A673 (cell line): ENCODE results near the gene SMIM20.

Experiments
- EZH2 ChIP-seq: fragments of 200-600 bp; sonication (generic); IDR thresholded peaks from 2 replicates; pipeline ENCODE4 v1.6.1; 2017; ENCODE audit warnings: borderline replicate concordance, low read depth, mild to moderate bottlenecking, mixed read lengths, antibody characterized with exemption, low read length; ENCODE audit not compliant: poor library complexity, severe bottlenecking
- TF ChIP-seq, protein P1 (sequence below): fragments of 300-800, 200-600 bp; sonication (generic); conservative IDR thresholded peaks from 2 replicates; pipeline ENCODE4 v1.5.1; 2017; ENCODE audit warnings: low read depth, mild to moderate bottlenecking, antibody characterized with exemption, low read length, moderate library complexity, mixed read lengths

- TF ChIP-seq, protein P1, sequence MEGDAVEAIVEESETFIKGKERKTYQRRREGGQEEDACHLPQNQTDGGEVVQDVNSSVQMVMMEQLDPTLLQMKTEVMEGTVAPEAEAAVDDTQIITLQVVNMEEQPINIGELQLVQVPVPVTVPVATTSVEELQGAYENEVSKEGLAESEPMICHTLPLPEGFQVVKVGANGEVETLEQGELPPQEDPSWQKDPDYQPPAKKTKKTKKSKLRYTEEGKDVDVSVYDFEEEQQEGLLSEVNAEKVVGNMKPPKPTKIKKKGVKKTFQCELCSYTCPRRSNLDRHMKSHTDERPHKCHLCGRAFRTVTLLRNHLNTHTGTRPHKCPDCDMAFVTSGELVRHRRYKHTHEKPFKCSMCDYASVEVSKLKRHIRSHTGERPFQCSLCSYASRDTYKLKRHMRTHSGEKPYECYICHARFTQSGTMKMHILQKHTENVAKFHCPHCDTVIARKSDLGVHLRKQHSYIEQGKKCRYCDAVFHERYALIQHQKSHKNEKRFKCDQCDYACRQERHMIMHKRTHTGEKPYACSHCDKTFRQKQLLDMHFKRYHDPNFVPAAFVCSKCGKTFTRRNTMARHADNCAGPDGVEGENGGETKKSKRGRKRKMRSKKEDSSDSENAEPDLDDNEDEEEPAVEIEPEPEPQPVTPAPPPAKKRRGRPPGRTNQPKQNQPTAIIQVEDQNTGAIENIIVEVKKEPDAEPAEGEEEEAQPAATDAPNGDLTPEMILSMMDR: no peak
- TF ChIP-seq EZH2: no peak
Measured at GRCh38 chr4:25950461-25951389, 36.7 kb downstream of the SMIM20 start.
